NCI-H146 treated with DMSO at 0.1 percent for 48 hours (cell line): ENCODE measurements around the gene CLCN7.

Experiments
- DNase-seq: peaks from one replicate; lab custom pipeline; 2025; ENCODE audit not compliant: unreplicated experiment; lab: John Stamatoyannopoulos, UW

The CLCN7 gene

GRCh38 chr16:1502092-1503004, 27.5 kb upstream of the CLCN7 start:
- no peak for DNase-seq

GRCh38 chr16:1501630-1502029, 26.8 kb upstream of the CLCN7 start:
- DNase-seq: no peak

- DNase-seq: no peak
Observed at GRCh38 chr16:1500465-1501150, 25.8 kb upstream of the CLCN7 start.

GRCh38 chr16:1499756-1500464, 25.1 kb upstream of the CLCN7 start:
- no peak for DNase-seq

- DNase-seq: no peak
Observed at GRCh38 chr16:1498899-1499676, 24.3 kb upstream of the CLCN7 start.

- no peak for DNase-seq
Observed at GRCh38 chr16:1497014-1497598, 22.3 kb upstream of the CLCN7 start.

GRCh38 chr16:1496464-1496863, 21.6 kb upstream of the CLCN7 start:
- no peak for DNase-seq

GRCh38 chr16:1495889-1496262, 21.0 kb upstream of the CLCN7 start:
- DNase-seq: no peak

GRCh38 chr16:1495211-1495888, 20.5 kb upstream of the CLCN7 start:
- no peak for DNase-seq

- no peak for DNase-seq
Observed at GRCh38 chr16:1494711-1495110, 19.9 kb upstream of the CLCN7 start.

- no peak for DNase-seq
Observed at GRCh38 chr16:1494129-1494640, 19.4 kb upstream of the CLCN7 start.

- no peak for DNase-seq
Observed at GRCh38 chr16:1493746-1494094, 18.9 kb upstream of the CLCN7 start.

- DNase-seq: peak; percentile 71
Observed at GRCh38 chr16:1492923-1493745, 18.3 kb upstream of the CLCN7 start, which contains the start of gene TELO2. Gene TELO2, plus strand, starts transcription at chr16:1493360. Its CDS starts 922 bp downstream, at chr16:1494282.

GRCh38 chr16:1492082-1492922, 17.5 kb upstream of the CLCN7 start:
- DNase-seq: no peak

GRCh38 chr16:1491327-1491726, 16.5 kb upstream of the CLCN7 start:
- no peak for DNase-seq

- DNase-seq: no peak
Observed at GRCh38 chr16:1489077-1489476, 14.2 kb upstream of the CLCN7 start.

GRCh38 chr16:1488619-1489018, 13.8 kb upstream of the CLCN7 start, which contains the start of gene PTX4:
Gene PTX4, minus strand, starts transcription at chr16:1488944. Its CDS starts 35 bp downstream, at chr16:1488909.
- no peak for DNase-seq

- no peak for DNase-seq
Observed at GRCh38 chr16:1488054-1488601, 13.3 kb upstream of the CLCN7 start.
